IPS DF 6.9 (cell line): ENCODE data around the gene URM1.

Source experiments
- DNase-seq: peaks from one replicate; pipeline ENCODE4 v3.0.0-alpha.2; 2013; ENCODE audit warnings: low read depth, low spot score
- H3K27ac ChIP-seq: one replicate; pipeline ENCODE4 v1.5.1; 2013; ENCODE audit warnings: low read length, control low read depth
- H3K27me3 ChIP-seq: 2 replicates; pipeline ENCODE4 v1.6.1; 2013; ENCODE audit warnings: mild to moderate bottlenecking, low read length; ENCODE audit not compliant: control insufficient read depth, insufficient read depth
- H3K36me3 ChIP-seq: 2 replicates; pipeline ENCODE4 v1.6.1; 2013; ENCODE audit warnings: low read length; ENCODE audit not compliant: control insufficient read depth, insufficient read depth
- H3K4me1 ChIP-seq: 2 replicates; pipeline ENCODE4 v1.6.1; 2013; ENCODE audit warnings: low read length; ENCODE audit not compliant: control insufficient read depth, insufficient read depth
- H3K4me3 ChIP-seq: 2 replicates; pipeline ENCODE4 v1.5.1; 2013; ENCODE audit warnings: mild to moderate bottlenecking, low read length
- H3K9me3 ChIP-seq: 2 replicates; pipeline ENCODE4 v1.6.1; 2013; ENCODE audit warnings: low read length, inconsistent platforms; ENCODE audit not compliant: control insufficient read depth, insufficient read depth
- WGBS: extraction: QIAGEN DNeasy Blood & Tissue Kit; methylation state at CpG from one replicate; pipeline ENCODE4 v1.1.7; 2013; ENCODE audit warnings: mixed read lengths, missing lambda C conversion rate; ENCODE audit not compliant: insufficient read length, insufficient coverage; 5-methylcytosine and 5-hydroxymethylcytosine counted together

Gene URM1

GRCh38 chr9:128349772-128350171, 21.4 kb upstream of the URM1 start:
- DNase-seq = no peak
- H3K36me3 ChIP-seq = peaks cover 10% of the 10 kb centered on the region
- no peaks in the 10 kb centered on the region for H3K27me3 ChIP-seq
- no peaks in the 10 kb centered on the region for H3K4me1 ChIP-seq
- H3K9me3 ChIP-seq = no peaks in the 10 kb centered on the region
- no peak overlapping the region for H3K27ac ChIP-seq
- no CpG with 5 or more reads among the region's 6 CpGs for WGBS
- no peak overlapping the region for H3K4me3 ChIP-seq

- Histone ChIP-seq H3K4me3 (no peak overlapping the region), H3K36me3 (no peaks in the 10 kb centered on the region), H3K4me1 (no peaks in the 10 kb centered on the region), H3K27me3 (no peaks in the 10 kb centered on the region), H3K27ac (no peak overlapping the region), H3K9me3 (no peaks in the 10 kb centered on the region)
- WGBS = no CpG with 5 or more reads among the region's 19 CpGs
- no peak for DNase-seq
Observed at GRCh38 chr9:128355451-128355850, 15.7 kb upstream of the URM1 start.

GRCh38 chr9:128358090-128358489, 13.1 kb upstream of the URM1 start:
- Histone ChIP-seq H3K4me3 (no peak overlapping the region), H3K27me3 (peaks cover 6% of the 10 kb centered on the region; the same call in 1 of the 2 replicates), H3K9me3 (no peaks in the 10 kb centered on the region), H3K36me3 (no peaks in the 10 kb centered on the region), H3K27ac (no peak overlapping the region), H3K4me1 (no peaks in the 10 kb centered on the region)
- WGBS = no CpG with 5 or more reads among the region's 8 CpGs
- no peak for DNase-seq

- no peak overlapping the region for H3K4me3 ChIP-seq
- H3K36me3 ChIP-seq = no peaks in the 10 kb centered on the region
- WGBS = no CpG with 5 or more reads among the region's 4 CpGs
- H3K27ac ChIP-seq = no peak overlapping the region
- H3K4me1 ChIP-seq = peaks cover 2% of the 10 kb centered on the region; the same call in 1 of the 2 replicates
- H3K9me3 ChIP-seq = no peaks in the 10 kb centered on the region
- no peak for DNase-seq
- peaks cover 10% of the 10 kb centered on the region; the same call in 1 of the 2 replicates for H3K27me3 ChIP-seq
Observed at GRCh38 chr9:128358861-128359260, 12.3 kb upstream of the URM1 start.

- no CpG with 5 or more reads among the region's 2 CpGs for WGBS
- no peaks in the 10 kb centered on the region for H3K36me3 ChIP-seq
- peaks cover 18% of the 10 kb centered on the region for H3K27me3 ChIP-seq
- peaks cover 2% of the 10 kb centered on the region; the same call in 1 of the 2 replicates for H3K4me1 ChIP-seq
- no peak overlapping the region for H3K4me3 ChIP-seq
- no peak for DNase-seq
- no peak overlapping the region for H3K27ac ChIP-seq
- H3K9me3 ChIP-seq = no peaks in the 10 kb centered on the region
Observed at GRCh38 chr9:128360826-128361225, 10.3 kb upstream of the URM1 start.

- no peak overlapping the region for H3K4me3 ChIP-seq
- H3K27me3 ChIP-seq = peaks cover 18% of the 10 kb centered on the region
- no peak for DNase-seq
- no peaks in the 10 kb centered on the region for H3K36me3 ChIP-seq
- WGBS = no CpG with 5 or more reads among the region's 14 CpGs
- H3K4me1 ChIP-seq = peaks cover 2% of the 10 kb centered on the region; the same call in 1 of the 2 replicates
- H3K27ac ChIP-seq = no peak overlapping the region
- no peaks in the 10 kb centered on the region for H3K9me3 ChIP-seq
Observed at GRCh38 chr9:128361296-128361985, 9.7 kb upstream of the URM1 start.

- Histone ChIP-seq H3K27ac (no peak overlapping the region), H3K4me3 (no peak overlapping the region), H3K4me1 (peaks cover 2% of the 10 kb centered on the region; the same call in 1 of the 2 replicates), H3K27me3 (peaks cover 25% of the 10 kb centered on the region), H3K36me3 (no peaks in the 10 kb centered on the region), H3K9me3 (no peaks in the 10 kb centered on the region)
- WGBS = no CpG with 5 or more reads among the region's 20 CpGs
- DNase-seq = peak; percentile 82
Observed at GRCh38 chr9:128361986-128362646, 9.1 kb upstream of the URM1 start.

GRCh38 chr9:128362774-128363173, 8.4 kb upstream of the URM1 start:
- WGBS = no CpG with 5 or more reads among the region's 3 CpGs

GRCh38 chr9:128365525-128365924, 5.6 kb upstream of the URM1 start:
- H3K4me1 ChIP-seq = peaks cover 2% of the 10 kb centered on the region; the same call in 1 of the 2 replicates
- no peak for DNase-seq
- H3K4me3 ChIP-seq = no peak overlapping the region
- H3K36me3 ChIP-seq = no peaks in the 10 kb centered on the region
- H3K27me3 ChIP-seq = peaks cover 26% of the 10 kb centered on the region
- H3K27ac ChIP-seq = no peak overlapping the region
- H3K9me3 ChIP-seq = no peaks in the 10 kb centered on the region
- no CpG with 5 or more reads among the region's 4 CpGs for WGBS

More at GRCh38 chr9:128362774-128363173, 8.4 kb upstream of the URM1 start:
- DNase-seq = no peak
- H3K36me3 ChIP-seq = no peaks in the 10 kb centered on the region
- H3K9me3 ChIP-seq = no peaks in the 10 kb centered on the region
- peaks cover 2% of the 10 kb centered on the region; the same call in 1 of the 2 replicates for H3K4me1 ChIP-seq
- no peak overlapping the region for H3K4me3 ChIP-seq
- H3K27ac ChIP-seq = no peak overlapping the region
- H3K27me3 ChIP-seq = peaks cover 26% of the 10 kb centered on the region

- Histone ChIP-seq H3K4me3 (no peak overlapping the region), H3K9me3 (no peaks in the 10 kb centered on the region), H3K27me3 (peaks cover 13% of the 10 kb centered on the region; the same call in 1 of the 2 replicates), H3K27ac (no peak overlapping the region), H3K4me1 (peaks cover 4% of the 10 kb centered on the region; the same call in 1 of the 2 replicates), H3K36me3 (no peaks in the 10 kb centered on the region)
- no CpG with 5 or more reads among the region's 9 CpGs for WGBS
- DNase-seq = no peak
Observed at GRCh38 chr9:128369024-128369706, 2.0 kb upstream of the URM1 start.
